GM19395 (cell line): Measurements from ENCODE around the gene ST6GAL1.

Source experiments
- ATAC-seq: cut with Tn5 transposase; IDR thresholded peaks from one replicate; pipeline ENCODE4 v1.9.1; 2021; ENCODE audit warnings: mild to moderate bottlenecking, moderate library complexity; ENCODE audit not compliant: unreplicated experiment

ST6GAL1 gene

DNA sequence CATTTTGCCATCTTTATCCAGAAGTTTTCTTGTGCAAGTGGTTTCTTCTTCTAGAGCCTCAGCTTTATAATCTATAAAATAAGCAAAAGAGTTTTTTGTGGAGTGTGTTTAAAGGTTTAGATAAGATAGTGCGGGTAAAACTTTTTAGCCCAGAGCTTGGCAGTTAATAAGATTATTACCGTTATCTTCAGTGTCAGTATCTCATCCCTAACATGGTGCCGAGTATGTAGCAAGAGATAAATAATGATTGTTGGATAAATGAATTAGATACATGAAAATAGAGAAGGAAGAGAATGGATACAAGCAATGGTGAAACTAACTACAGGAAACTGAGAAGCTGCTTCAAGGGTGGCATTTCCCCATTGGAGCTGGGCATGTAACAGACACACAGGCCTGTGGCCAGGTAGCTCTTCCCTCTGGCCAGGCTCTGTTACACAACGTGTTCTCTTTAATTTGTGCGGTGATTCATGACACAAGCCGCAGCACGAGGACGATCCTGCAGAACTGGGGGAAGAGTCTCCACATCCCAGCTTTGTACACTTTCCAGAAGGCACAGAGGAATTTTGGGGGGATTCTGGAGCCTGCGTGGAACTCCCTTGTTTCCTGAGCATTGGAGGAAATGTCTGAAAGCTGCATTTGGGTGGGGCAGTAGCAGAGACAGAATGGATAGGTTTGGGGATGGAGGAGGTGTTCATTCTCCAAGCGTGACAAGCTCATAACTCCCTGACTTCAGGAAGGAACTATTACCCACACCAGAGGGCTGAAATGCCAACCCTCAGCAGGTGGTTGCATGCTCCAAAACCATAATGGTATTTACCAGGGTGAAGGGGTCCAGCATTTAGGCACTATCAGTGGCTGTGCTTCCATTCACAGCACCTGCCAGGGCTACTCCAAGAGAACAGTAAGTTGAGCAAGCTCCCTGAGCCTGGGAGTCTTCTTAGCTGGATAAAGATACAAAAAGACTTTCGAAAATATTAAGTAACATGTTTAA lies 14.2 kb upstream of the ST6GAL1 start:
- no peak for ATAC-seq

DNA sequence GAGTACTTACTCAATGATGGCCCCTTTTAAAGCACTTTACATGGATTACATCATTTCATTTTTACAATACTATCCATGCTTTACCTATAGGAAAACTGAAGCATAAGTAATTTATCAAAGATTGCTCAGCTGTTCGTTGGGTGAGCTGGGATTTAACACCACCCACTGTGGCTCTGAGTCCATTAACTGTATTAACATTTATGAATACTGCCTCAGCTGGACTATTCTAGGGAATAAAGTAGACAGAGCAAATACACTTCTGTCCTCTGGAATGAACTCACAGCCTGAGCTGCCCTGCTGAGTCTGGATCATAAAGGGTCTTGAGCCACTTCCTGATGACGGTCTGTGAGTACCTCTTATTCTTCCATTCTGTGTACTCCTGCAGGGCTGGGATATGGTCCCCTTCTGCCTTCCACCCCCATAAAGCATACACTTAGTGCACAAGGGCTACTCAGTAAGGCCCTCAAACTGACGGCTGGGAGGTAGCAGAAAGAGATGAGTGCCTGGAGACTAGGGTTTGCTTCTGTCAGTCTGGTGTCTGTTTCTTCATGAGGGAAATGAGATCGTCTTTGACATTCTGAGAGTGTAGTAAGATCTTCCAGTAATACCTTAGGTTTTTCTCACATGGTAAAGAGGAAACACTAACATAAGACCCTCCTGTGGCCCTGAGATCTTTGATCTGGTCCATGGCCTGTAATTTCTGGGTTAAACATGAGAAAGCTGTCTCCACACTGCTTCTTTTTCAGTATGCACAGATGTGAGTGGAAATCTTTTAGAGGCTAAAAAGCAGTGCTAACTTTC lies 12.6 kb upstream of the ST6GAL1 start:
- ATAC-seq, result no peak

DNA sequence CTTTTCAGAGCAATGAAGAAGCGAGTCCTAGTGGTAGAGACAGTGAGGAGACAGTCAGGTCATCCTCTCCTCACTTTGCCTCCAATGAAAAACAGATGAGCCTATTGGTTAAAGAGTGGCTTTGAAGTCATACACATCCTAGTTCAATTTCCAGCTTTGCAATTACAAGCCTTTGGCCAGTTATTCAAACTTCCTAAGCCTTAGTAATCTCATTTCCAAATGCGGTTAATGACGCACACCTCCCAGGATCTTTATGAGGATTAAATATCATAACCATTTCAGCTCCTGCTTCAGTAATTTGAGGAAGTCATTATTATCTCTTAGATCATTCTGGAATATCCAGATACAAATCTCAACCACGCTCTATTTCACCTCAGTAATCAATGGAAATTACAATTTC lies 10.0 kb upstream of the ST6GAL1 start:
- ATAC-seq, result no peak

DNA sequence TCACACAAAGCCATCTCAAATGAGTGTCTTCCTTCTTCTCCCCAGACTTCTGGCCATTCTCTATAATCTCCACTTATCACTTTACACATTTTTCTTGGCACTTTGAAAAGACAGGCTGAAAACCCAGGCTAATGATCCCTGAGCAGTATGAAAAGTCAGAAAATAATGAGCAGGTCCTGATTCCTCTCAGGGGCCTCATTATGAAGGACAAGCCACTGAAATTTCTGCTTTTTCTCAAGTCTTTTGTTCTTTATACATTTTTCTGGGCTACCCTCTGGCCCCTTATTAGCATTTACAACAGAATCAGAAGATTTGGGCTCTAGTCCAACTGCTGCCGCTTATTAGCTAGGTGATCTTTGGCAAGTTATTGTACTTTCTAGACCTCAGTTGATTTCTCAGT lies 9.5 kb upstream of the ST6GAL1 start:
- ATAC-seq, result no peak

DNA sequence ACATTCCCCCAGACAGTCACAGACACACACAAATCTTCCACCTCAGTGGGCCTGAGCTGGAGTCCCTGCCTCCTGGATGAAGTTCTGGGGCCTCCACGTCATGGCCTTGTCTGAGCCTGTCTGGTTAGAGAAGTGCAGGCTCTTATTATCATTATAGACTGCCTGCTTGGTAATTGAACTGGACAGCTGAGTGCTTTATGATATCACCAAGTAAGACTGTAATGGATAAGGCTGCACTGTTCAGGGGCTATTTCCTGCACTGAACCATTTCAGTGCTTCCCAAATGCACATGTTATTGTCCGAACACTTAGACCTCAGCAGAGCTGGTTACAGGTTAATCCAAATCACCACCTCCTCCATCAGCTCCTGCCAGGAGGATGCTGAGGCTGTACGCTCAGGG lies 8.7 kb upstream of the ST6GAL1 start:
- no peak for ATAC-seq

DNA sequence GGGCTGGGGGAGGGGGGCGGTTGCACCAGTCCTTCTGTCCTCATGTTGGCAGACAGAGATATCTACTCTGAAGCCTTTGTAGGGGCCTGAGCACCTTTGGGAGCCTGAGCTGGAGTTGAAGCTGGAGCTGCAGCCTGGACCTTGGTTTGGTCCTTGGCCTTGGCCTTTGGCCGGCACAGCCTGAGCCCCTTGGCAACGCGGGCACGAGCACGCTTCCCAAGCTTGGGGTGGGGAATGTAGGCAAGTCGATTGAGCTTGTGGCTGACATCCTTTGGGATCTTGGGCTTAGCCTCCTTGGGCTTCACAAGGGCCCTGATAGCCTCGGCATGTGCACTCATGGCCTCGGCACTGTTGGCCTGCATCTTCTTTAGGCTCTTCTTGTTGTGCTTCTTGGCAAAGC lies 8.1 kb upstream of the ST6GAL1 start:
- ATAC-seq, result no peak

DNA sequence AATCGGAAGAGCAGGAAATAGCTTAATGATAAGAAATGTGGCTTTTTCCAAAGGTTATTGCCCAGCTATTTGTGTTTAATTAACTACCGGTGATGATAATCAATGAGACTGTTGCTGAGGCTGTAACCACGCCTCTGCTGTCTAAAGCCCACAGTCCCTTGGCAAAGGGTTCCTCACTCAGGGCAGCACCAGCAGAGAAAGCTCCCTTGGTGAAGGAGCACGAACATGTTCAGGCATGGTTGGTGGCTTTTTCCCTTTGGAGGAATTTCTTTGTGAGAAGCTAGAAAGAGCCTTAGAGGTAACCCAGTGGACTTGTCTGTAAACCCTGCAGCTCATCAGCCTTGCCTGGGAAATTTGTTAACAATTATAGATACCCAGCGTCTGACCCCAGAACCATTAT lies 7.5 kb upstream of the ST6GAL1 start:
- ATAC-seq, result no peak

DNA sequence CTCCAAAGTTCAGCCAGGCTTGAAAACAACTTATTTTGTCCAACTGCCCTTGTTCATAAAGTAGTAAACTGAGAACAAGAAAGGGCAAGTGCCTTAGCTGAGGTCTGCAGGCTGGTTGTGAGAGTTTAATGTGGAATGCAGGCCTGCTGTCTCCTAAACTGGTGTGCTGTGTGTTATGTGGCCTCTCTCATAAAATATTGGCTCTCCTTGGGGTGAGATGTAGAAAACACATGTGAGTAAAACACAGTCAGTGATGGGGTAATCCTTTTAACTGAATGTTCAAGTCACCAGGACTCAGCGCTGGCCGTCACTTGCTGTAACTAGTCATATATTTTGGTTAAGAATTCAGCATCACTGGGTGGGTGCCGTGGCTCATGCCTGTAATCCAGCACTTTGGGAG lies 7.1 kb upstream of the ST6GAL1 start:
- no peak for ATAC-seq

DNA sequence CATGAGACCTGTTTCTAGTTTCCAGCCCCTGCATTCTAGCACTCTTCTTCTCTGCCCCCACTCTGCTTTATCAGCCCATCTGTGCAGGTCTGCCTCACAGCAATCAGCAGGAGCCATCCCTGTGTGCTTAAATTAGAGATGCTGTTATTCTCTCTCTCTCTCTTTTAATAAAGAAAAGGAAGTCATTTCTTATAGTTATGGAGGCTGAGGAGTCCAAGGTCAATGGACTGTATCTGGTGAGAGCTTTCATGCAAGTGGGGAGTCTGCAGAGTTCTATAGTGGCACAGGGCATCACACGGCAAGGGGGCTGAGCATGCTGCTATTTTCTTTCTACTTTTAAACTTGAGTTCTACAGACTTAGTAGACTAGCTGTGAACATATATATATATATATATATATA lies 4.5 kb upstream of the ST6GAL1 start:
- ATAC-seq, result no peak

DNA sequence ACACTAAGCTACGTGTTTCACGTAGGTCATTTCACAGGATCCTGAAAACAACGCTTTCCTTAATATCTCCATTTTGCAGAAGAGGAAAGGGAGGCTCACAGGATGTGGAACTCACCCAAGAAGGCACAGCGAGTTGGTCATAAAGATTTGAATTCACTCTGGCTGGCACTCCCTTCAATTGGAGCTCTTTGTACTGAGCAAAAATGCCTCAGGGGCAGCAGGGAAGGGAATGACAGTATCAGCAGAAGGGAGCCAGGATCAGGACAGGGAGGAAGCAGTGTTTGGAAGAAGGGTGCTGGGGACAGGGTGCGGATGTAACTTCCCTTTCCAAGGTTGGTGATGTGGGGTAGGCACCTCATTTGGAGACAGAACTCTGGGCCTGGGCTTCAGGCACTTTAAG lies 1.1 kb upstream of the ST6GAL1 start:
- ATAC-seq, result no peak

DNA sequence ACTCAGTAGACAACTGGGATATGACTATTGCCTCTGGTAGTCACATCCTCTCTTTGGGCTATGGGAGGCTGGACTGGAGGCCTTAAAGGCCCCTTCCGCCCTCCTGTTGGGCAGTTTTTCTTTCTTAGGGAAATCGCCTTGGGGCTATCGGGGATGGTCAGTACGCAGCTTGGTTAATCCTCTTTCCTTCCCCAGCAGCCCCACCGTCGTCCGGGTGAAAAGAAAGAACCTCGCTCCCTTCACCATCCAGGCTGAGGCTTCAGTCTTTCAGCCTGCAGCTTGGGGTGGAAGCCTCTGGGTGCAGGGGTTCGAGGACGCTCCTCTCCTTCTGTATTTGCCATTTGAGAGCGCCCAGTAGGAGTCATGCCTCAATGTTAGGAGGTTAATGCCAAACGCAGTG lies 641 bp upstream of the ST6GAL1 start:
- ATAC-seq, result no peak

DNA sequence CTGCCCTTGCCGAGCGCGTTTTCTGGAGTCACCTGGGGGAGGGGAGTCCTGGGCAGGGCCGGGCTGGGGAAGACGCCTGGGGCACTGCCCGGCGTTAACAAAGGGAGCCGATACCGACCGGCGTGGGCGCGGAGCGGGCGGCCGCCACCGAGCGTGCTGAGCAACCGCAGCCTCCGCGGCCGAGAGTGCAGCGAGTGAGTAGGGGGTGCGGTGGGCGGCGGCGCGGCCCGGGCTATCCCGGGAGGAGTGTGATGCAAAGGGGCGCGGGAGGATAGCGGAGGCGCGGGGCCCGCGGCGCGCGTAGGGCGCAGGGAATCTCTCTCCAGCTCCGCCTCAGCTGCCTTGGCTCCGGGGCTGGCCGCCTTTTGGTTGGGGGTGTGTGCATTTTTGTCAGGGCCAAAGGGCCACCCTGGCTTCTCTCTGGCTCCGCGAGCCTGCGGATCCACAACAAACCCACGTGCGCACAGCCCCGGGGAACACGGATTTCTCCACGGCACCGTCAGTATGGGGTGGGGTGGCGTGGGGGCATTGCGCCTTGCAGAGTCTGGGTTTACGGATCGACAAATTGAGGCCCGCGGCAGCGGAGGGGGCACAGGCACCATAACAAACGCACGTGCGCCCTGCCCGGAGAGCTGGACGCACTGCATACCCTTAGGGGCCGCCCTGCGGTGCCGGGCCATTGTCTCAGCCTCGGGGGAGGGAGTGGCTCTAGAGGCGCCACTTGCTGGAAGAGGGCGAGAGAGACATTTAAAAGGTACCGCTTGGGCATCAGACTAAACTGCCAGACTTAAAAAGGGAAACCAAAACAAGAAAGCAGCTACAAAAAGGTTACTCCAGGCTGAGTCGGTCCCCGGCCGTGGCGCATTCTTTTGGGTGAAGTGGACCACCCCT lies 560 bp downstream of the ST6GAL1 start:
- peak; percentile 63 for ATAC-seq

DNA sequence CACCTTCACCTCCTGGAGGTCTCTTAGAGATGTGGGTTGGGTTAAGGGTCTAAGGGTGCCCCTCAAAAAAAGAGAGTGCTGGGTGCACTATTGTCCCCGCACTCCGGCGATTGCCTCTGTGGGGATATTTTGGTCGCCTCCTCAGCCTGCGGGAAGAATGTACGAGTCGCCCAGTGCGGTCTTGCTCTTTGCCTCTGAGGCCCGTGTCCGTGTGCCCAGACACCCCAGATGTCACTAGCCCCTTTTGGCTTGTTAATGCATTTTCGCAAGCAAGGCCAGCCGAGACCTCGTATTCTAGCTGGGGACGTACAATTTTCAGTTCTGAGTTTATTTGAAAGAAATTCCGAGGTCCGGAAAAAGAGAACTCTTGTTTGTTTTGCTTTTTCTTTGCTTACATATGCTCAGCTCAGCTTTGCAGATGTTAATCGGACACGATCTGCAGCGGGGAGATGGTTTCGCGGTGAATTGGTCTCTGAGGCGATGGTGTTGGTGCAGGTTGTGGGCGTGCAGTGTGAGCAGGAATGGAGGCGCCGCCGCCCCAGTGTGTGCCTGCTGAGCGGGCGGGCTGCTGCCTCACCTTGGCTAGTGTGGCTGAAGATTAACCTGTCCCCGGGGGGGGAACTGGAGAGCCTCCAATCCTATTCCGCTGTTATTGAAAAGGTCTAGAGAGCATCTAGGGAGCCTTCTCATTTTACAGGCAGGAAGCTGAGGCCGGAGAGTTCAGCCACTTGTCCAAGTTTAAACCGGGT lies 1.4 kb downstream of the ST6GAL1 start:
- ATAC-seq, result peak; percentile 43

DNA sequence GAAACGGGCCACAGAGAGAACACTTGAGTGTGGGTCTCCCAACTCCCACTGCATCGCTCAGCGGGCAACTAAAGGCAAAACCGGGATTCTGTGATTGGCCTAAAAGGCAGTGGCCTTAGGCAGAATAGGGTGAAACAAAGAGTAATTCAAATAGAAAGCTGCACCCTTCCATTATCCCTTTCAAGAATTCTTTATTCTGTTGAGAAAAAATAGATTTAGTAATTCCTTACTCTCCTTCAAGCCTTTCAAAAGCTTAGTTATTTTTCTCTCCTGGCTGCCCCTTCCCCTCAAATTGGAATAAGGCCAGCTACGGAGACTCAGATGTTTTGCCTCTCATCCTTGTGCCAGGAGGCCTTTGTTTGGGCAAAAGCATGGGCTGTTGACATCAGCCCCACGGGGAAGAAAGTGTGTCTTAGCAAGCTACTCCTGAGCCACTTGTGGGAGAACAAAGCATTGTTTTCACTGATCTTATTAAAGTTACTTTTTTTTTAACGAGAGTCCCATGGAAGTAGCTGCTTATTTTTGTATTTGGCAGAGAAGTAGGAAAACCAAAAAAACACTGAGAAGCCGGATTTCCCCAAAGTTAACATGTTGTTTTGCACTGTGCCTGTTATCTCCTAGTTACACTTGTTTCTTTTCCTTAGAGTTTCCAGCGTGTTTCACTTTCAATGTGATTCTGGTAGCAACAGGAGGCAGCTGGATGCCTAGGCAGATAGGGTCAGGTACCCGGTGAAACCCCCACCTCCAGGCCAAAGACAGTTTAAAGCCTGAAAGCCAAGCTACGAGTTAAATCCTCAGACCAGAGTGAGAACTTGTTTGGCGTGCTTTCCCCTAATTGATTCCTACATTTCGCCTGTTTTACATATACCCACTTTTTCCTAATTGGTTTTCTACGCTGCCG lies 2.2 kb downstream of the ST6GAL1 start:
- ATAC-seq, result no peak

DNA sequence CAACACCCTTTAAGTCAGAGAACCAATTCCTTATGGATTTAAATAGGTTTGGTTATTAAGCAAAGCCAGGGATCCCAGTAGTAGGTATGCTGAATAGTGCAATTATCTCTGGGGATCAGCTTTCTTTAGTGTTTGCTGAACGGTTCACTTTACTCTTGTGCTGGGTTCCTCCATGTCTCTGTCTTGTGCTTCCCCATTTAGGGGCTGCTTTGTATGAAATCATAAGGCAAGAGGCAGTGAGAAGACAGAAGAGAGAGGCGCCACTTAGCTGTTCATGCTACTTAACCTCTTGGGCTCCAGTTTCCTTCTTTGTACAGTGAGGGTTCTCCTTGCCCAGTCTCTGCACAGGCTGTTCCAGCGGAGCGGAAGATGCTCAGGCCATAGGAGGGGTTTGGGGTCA lies 3.5 kb downstream of the ST6GAL1 start:
- no peak for ATAC-seq

DNA sequence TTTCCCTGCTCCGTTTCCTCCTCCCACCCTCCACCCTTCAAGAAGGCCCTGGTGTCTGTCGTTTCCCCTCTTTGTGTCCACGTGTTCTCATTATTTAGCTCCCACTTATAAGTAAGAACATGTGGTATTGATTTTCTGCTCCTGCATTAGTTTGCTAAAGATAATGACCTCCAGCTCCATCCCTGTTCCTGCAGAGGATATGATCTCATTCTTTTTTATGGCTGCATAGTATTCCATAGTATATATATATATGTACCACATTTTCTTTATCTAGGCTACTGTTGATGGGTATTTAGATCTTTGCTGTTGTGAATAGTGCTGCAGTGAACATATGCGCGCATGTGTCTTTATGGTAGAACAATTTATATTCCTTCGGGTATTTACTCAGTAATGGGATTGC lies 4.8 kb downstream of the ST6GAL1 start:
- ATAC-seq, result no peak

DNA sequence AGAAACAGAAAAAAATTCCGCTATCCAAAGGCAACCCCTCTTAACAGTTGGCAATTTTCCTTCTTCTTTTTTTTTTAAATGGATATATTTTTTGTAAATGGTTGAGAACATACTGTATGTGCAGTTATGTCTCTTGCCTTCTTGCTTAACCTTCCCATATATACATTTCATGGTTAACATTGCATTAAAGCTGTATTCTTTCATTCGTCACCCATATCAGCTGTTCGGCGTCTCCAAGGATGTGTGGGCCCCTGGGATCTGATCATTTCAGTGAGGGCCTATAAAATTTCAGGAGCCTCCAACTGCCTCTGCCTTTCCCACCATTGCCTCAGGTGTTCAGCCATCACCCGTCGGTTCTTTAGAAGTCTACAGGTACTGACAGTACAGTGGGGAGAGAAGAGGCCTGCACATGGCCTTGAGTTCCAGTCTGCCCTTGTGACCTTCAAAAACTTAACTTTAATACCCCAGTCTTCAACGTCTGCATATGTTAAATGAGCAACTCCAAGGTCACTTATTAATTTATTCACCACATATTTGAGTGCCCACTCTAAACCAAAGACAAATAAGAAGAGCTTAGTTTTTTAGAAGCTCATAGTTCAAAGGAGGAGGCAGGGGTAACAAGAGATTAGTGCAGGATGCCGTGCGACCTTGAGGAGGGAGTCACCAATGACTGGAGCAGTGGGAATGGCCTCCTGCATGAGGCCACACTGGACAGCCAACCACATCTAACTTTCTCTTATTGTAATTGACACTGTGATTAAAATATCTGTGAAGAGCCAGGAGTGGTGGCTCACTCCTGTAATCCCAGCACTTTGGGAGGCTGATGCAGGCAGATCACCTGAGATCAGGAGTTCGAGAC lies 6.9 kb downstream of the ST6GAL1 start:
- ATAC-seq, result no peak

DNA sequence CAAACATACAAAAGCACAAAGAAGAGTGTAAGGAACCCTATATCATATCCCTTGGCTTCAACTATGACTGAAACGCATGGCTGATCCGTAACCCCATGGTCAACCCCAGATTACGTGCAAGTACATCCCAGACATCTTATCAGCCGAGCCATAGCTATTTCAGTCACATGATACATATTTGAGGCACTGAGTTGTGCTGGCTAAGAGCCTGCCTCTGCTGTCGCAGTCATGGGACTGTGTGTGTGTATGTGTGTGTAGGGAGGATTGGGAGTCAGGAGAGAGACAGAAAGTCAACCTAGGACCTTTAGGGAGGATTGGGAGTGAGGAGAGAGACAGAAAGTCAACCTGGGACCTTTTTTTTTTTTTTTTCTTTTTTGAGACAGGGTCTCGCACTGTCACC lies 8.4 kb downstream of the ST6GAL1 start:
- ATAC-seq, result no peak
